Suppressor macrophage (primary cell): ENCODE results near the gene SLC30A7.
A peak's percentile ranks its signal among the peaks of the same experiment; 100 is the strongest.
"Not testable (repeated sequence)": the region's sequence is repeated elsewhere in the genome, so short reads cannot be mapped to it uniquely, and the experiment has no call there.

Source experiments
- DNase-seq, 4 experiments: peaks; one replicate each; pipeline ENCODE4 v3.0.0-alpha.2; 2020 to 2022

The SLC30A7 gene

GRCh38 chr1:100941580-100942216 is 45.8 kb downstream of the SLC30A7 start:
- no peak for DNase-seq

DNA sequence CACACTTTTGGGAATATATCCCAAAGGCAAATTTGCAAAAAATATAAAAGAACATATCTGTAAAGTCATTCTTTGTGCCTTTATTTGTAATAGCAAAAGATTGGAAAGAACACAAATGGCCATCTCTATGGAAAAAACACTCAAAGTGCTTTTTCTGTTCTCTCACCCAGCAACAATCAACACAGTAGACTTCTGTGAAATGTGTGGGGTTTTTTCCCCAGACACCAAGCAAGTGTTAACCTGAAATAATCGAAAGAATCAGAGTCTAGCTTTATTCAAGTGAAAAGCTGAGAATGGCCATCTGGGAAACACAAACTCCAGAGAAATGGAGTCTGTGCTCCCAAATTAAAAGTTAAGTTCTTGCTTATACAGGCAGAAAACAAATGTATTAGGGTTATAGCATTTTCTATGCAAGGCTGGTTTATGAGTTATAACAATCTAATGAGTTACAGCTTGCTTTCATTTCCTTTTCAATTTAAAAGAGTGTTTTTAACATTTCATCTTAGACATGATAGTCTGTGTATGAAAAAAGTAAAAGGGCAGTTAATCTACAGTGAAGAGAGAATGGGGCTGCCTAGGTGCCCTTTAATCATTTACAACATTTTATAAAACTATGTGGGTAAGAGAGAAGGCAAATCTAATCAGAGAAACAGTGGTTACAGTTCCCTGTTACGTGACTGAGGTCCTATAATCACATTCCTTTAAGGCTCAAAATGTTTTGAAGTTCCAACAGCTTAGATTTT is 46.6 kb downstream of the SLC30A7 start:
- DNase-seq: no peak

- DNase-seq: peak in 1 of 4 experiments; percentile 8
Measured at GRCh38 chr1:100943533-100943932, 47.6 kb downstream of the SLC30A7 start.

GRCh38 chr1:100946064-100946463 is 50.2 kb downstream of the SLC30A7 start:
- not testable (repeated sequence) for DNase-seq

GRCh38 chr1:100947816-100948215 is 51.9 kb downstream of the SLC30A7 start:
- DNase-seq: not testable (repeated sequence)

- DNase-seq: not testable (repeated sequence)
Measured at GRCh38 chr1:100948721-100949405, 53.0 kb downstream of the SLC30A7 start.

GRCh38 chr1:100949515-100950158 is 53.7 kb downstream of the SLC30A7 start:
- not testable (repeated sequence) for DNase-seq

DNA sequence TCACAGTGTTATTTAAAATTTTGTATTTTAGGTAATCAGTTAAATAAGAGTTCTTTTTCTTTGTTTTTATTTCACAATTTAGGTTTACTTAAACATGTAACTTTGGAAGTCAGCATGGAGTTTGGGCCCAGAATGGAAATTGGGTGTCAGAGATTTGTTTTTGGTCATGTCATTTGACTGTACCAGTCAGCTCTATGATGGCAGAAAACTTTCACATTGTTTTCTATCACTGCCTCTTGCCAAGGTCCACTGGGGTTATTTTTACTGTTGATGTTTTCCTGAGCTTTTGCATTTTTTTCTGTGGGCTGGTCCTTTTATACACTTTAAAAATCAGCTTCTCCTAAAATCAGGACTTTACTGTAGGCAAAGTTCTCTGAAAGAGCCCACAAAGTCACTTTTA is 54.4 kb downstream of the SLC30A7 start:
- DNase-seq: no peak

DNA sequence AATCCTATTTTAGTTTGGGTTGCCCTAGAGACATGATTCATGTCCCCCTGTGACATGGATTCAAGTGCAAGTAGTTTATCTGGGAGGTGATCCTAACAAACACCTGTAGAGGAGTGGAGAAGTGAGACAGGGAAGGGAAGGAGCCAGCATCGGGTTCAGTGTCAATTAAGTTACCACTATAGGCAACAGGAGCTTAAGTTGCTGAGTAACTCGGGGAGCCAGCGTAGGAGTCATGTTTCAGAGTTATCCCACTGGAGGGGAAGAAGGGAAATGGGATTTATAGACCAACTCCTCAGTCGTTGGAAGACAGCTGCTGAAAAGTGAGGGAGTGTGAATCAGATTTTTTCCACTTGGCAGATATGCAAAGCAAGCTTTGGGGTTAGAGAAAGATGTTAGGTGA is 54.9 kb downstream of the SLC30A7 start:
- no peak for DNase-seq

GRCh38 chr1:100952104-100952745 is 56.3 kb downstream of the SLC30A7 start:
- DNase-seq: no peak

DNA sequence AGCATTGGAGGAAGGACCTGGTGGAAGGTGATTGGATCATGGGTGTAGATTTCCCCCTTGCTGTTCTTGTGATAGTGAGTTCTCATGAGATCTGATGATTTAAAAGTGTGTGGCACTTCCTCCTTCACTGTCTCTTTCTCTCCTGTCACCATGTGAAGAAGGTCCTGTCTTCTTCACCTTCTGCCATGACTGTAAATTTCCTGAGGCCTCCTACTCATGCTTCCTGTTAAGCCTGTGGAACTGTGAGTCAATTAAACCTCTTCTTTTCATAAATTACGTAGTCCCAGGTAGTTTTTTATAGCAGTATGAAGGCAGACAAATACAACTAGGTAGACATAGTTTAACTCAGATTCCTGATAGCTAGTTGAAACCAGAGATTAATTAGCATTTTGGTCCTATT is 57.1 kb downstream of the SLC30A7 start:
- DNase-seq: not testable (repeated sequence)

DNA sequence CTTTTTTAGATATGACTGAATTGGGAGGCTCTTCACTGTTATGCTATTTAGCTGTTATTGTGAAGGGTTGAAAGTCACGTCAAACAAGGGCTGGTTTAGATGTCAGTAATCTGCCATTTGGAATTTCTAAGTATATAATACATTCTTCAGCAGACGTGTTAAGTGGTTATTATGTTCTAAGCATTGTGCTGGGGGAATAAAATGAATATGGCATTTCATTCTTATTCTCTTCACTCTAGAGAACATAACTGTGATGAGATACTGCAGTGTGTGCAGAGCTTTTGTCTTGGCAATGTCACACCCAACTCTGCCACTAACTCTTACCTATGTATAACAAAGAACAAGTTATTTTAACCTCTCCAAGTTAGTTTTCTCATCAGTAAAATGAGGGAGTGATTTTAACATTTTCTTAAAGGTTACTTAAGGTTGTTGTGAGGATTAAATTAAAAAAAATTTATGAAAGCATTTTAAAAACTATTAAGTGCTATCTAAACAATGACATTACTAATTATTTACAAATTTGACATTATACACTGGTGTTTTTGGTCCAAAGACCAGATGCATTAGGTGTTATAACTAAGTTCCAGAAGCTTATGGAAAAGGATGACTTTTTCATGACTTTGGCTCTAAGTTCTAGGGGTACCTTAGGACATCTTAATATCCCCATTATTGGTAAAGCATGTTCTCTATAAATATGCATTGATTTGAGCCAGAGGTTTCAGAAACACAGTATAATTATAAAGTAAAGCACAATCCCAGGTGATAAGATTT is 58.3 kb downstream of the SLC30A7 start:
- DNase-seq: no peak

- no peak for DNase-seq
Measured at GRCh38 chr1:100955322-100955721, 59.4 kb downstream of the SLC30A7 start.

DNA sequence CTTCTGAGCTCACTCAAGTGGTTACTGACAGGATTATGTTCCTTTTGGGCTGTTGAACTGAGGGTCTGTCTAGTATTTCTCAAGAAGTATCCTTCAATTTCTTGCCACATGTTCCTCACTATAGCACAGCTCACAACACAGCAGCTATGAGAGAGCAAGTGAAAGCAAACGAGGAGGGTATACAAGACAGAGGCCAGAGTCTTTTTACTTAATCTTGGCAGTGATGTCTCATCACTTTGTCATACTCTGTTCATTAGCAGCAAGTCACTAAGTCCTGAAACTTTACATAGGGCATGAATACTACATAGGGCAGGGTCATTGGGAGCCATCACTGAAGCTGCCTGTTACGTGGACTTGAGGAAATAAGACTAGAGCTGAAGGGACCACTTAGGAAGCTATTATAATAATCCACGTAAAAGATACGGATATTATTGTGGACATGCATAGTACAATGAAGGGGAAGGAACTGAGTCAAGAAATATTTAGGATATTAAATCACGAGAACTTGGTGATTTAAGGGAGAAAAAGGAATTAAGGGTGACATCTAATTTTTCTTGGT is 63.7 kb downstream of the SLC30A7 start:
- no peak for DNase-seq

DNA sequence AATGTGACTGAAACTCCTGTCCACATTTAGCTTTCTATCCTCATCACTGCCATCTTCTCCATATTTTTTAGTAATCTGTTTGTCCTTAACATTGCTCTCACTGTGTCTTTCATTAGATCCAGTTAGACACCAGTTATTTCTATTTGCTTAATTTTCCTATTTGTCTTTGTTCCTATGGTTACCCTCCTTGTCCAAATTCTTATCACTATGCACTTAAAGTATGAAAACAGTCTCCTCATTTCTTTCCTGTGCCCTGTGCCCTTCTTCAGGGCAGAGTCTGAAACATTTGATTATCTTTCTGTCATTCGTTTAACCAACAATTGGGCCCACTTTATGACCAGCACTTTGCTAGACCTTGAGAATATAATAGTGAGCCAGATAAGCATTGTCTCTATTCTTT is 64.2 kb downstream of the SLC30A7 start:
- DNase-seq: no peak

- no peak for DNase-seq
Measured at GRCh38 chr1:100968621-100969020, 72.7 kb downstream of the SLC30A7 start.

DNA sequence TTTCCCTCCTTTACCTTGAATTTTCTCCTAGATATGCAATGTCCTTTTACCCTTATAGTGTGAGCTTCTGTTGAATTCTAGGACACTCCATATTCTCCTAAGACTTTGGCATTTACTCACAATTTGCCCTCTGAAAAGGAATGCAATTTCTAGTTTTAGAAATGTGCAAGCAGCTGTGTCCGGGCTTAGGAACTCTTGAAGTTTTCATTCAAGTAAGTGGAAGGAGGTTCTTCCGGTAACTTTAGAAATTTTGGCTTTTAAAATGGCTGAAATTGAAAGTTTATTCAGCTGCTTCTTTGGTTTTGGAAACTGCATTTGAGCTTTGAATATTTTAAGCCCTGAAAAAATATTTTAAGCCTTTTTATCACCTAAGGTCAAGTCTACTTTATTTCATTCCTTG is 73.4 kb downstream of the SLC30A7 start:
- DNase-seq: no peak

GRCh38 chr1:100971021-100971420 is 75.1 kb downstream of the SLC30A7 start:
- no peak for DNase-seq

GRCh38 chr1:100972185-100972584 is 76.3 kb downstream of the SLC30A7 start:
- DNase-seq: no peak

GRCh38 chr1:100976936-100977335 is 81.0 kb downstream of the SLC30A7 start:
- no peak for DNase-seq

GRCh38 chr1:100979631-100980030 is 83.7 kb downstream of the SLC30A7 start:
- DNase-seq: no peak

GRCh38 chr1:100982793-100983192 is 86.9 kb downstream of the SLC30A7 start:
- DNase-seq: no peak
